Right lobe of liver (tissue), 4 donors: ENCODE data around the gene NPIPB6.

ENCODE experiments used
- POLR2A ChIP-seq: fragments of 450-650 bp; IDR thresholded peaks from one replicate; pipeline ENCODE4 v1.6.1; 2017; ENCODE audit warnings: antibody characterized with exemption, mild to moderate bottlenecking
- TF ChIP-seq, protein P1 (sequence below), 4 donors: fragments of 200-600 bp in 3 of 4; fragments of 450-650 bp in 1 of 4; IDR thresholded peaks; one replicate each; pipeline versions ENCODE4 v1.5.1 to v1.8.0; 2016 to 2022; ENCODE audit warnings: antibody characterized with exemption in 4 of 4, mild to moderate bottlenecking in 2 of 4
- donor health status: DM: no; HTN: no; CAD: no.
- donor health status: DM: no; HTN: no; CAD: no.
- donor health status: DM: no; HTN: yes; CAD: no.

DNA sequence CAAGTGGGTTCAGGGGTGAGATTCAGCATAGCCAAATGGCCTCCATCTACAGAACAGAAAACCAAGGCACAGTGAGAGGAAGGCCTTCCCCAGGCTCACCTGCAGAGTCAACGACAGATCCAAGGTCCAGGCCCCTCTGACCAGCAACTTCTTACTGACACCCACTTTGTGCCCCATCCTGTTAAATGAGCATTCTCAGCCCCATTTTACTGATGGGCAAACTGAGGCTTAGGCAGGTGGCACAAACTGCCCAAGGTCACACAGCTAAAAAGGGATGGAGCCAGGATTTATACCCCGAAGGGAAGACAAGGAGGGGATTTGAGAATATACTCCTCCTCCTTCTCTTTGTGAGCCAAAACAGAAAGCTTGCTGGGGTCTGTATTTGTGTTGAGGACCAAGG, 61.7 kb downstream of the NPIPB6 start:
- TF ChIP-seq, protein P1, sequence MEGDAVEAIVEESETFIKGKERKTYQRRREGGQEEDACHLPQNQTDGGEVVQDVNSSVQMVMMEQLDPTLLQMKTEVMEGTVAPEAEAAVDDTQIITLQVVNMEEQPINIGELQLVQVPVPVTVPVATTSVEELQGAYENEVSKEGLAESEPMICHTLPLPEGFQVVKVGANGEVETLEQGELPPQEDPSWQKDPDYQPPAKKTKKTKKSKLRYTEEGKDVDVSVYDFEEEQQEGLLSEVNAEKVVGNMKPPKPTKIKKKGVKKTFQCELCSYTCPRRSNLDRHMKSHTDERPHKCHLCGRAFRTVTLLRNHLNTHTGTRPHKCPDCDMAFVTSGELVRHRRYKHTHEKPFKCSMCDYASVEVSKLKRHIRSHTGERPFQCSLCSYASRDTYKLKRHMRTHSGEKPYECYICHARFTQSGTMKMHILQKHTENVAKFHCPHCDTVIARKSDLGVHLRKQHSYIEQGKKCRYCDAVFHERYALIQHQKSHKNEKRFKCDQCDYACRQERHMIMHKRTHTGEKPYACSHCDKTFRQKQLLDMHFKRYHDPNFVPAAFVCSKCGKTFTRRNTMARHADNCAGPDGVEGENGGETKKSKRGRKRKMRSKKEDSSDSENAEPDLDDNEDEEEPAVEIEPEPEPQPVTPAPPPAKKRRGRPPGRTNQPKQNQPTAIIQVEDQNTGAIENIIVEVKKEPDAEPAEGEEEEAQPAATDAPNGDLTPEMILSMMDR (IDR thresholded peaks at IDR 0.05): no peak
- TF ChIP-seq POLR2A: no peak
